Measurements from ENCODE around the gene DHRSX.
"Not testable (repeated sequence)": the region's sequence is repeated elsewhere in the genome, so short reads cannot be mapped to it uniquely, and the experiment has no call there.

DNA sequence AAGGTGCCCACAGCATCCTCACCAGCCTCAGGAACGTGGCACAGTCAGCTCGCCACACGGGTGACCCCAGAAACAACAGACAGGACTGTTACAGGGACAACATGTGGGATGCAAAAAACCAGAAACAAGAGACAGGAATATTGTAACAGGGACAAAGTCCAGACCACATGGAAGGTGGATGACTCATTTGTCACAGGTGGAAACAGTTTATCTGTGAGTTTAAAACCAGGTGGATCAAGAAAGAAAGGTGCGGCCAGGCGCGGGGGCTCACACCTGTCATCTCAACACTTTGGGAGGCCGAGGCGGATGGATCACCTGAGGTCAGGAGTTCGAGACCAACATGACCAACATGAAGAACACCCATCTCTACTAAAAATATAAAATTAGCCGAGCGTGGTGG is 23.5 kb downstream of the DHRSX start:
- not testable (repeated sequence) for TF ChIP-seq POLR2A (IDR thresholded peaks at IDR 0.05)
- TF ChIP-seq, protein P1, sequence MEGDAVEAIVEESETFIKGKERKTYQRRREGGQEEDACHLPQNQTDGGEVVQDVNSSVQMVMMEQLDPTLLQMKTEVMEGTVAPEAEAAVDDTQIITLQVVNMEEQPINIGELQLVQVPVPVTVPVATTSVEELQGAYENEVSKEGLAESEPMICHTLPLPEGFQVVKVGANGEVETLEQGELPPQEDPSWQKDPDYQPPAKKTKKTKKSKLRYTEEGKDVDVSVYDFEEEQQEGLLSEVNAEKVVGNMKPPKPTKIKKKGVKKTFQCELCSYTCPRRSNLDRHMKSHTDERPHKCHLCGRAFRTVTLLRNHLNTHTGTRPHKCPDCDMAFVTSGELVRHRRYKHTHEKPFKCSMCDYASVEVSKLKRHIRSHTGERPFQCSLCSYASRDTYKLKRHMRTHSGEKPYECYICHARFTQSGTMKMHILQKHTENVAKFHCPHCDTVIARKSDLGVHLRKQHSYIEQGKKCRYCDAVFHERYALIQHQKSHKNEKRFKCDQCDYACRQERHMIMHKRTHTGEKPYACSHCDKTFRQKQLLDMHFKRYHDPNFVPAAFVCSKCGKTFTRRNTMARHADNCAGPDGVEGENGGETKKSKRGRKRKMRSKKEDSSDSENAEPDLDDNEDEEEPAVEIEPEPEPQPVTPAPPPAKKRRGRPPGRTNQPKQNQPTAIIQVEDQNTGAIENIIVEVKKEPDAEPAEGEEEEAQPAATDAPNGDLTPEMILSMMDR (IDR thresholded peaks at IDR 0.05), result not testable (repeated sequence)
